ENCODE data around the gene RASAL1. TPM values are rescaled to one million over a fixed set of nuclear protein-coding genes. Genes with fewer than 3 reads are reported as not detected.

Gene RASAL1
- total RNA-seq, 2 experiments from 2014 or later = 0.20 to 0.40 TPM

- no peaks in the 10 kb centered on the region for H3K9me3 Mint-ChIP-seq
- peaks cover 6% of the 10 kb centered on the region for H3K4me1 Mint-ChIP-seq
- no peaks in the 10 kb centered on the region for H3K27me3 Mint-ChIP-seq
- CTCF ChIA-PET = interaction anchor here (0.6 kb wide), 1 partner anchor 221 kb away, joined by 3 read pairs; no protein-coding TSS in a partner anchor
- DNase-seq = no peak
- no peak overlapping the region for H3K4me3 Mint-ChIP-seq
- H3K36me3 Mint-ChIP-seq (ENCODE audit: low read depth) = no peaks in the 10 kb centered on the region
- POLR2A ChIA-PET = no interaction called here
- H3K27ac Mint-ChIP-seq = no peak overlapping the region
These were observed 70.2 kb downstream of the RASAL1 start for GRCh38 chr12:113065126-113066007.

- Mint-ChIP-seq H3K4me1 (no peaks in the 10 kb centered on the region), H3K27ac (no peak overlapping the region), H3K9me3 (no peaks in the 10 kb centered on the region), H3K36me3 (ENCODE audit: low read depth) (no peaks in the 10 kb centered on the region), H3K27me3 (no peaks in the 10 kb centered on the region), H3K4me3 (no peak overlapping the region)
- CTCF ChIA-PET = interaction anchor here (0.5 kb wide), 1 partner anchor 1208 kb away, joined by 3 read pairs; no protein-coding TSS in a partner anchor
- DNase-seq = no peak
- POLR2A ChIA-PET = no interaction called here
These were observed 71.0 kb downstream of the RASAL1 start for GRCh38 chr12:113064395-113065125.

- Mint-ChIP-seq H3K27me3 (no peaks in the 10 kb centered on the region), H3K4me1 (no peaks in the 10 kb centered on the region), H3K36me3 (ENCODE audit: low read depth) (no peaks in the 10 kb centered on the region), H3K27ac (no peak overlapping the region), H3K9me3 (no peaks in the 10 kb centered on the region), H3K4me3 (no peak overlapping the region)
- ChIA-PET POLR2A (no interaction called here), CTCF (interaction anchor here (0.5 to 1.2 kb wide), 4 partner anchors 16 to 1207 kb away, joined by 3 read pairs; no protein-coding TSS in a partner anchor)
- no peak for DNase-seq
These were observed 71.9 kb downstream of the RASAL1 start for GRCh38 chr12:113063396-113064350.

- Mint-ChIP-seq H3K4me1 (no peaks in the 10 kb centered on the region), H3K27ac (no peak overlapping the region), H3K27me3 (no peaks in the 10 kb centered on the region), H3K9me3 (no peaks in the 10 kb centered on the region), H3K4me3 (no peak overlapping the region), H3K36me3 (ENCODE audit: low read depth) (no peaks in the 10 kb centered on the region)
- ChIA-PET CTCF (interaction anchor here (0.6 to 1.2 kb wide), 2 partner anchors 19 to 111 kb away, joined by 3 read pairs; no protein-coding TSS in a partner anchor), POLR2A (interaction anchor here (0.6 kb wide), 1 partner anchor 359 kb away, joined by 3 read pairs; the partner anchor contains the start of gene SDSL)
- no peak for DNase-seq
These were observed 72.8 kb downstream of the RASAL1 start for GRCh38 chr12:113062502-113063395.

- DNase-seq = no peak
- ChIA-PET POLR2A (no interaction called here), CTCF (interaction anchor here (0.9 kb wide), 1 partner anchor 13 kb away, joined by 3 read pairs; no protein-coding TSS in a partner anchor)
- Mint-ChIP-seq H3K9me3 (no peaks in the 10 kb centered on the region), H3K27ac (no peak overlapping the region), H3K27me3 (peaks cover 3% of the 10 kb centered on the region), H3K4me1 (peaks cover 4% of the 10 kb centered on the region), H3K4me3 (no peak overlapping the region), H3K36me3 (ENCODE audit: low read depth) (no peaks in the 10 kb centered on the region)
These were observed 74.4 kb downstream of the RASAL1 start for GRCh38 chr12:113061061-113061694.

- H3K36me3 Mint-ChIP-seq (ENCODE audit: low read depth) = no peaks in the 10 kb centered on the region
- no peak overlapping the region for H3K27ac Mint-ChIP-seq
- H3K4me3 Mint-ChIP-seq = no peak overlapping the region
- peaks cover 5% of the 10 kb centered on the region for H3K4me1 Mint-ChIP-seq
- H3K27me3 Mint-ChIP-seq = peaks cover 5% of the 10 kb centered on the region
- no peaks in the 10 kb centered on the region for H3K9me3 Mint-ChIP-seq
- CTCF ChIA-PET = interaction anchor here (0.9 kb wide), 1 partner anchor 12 kb away, joined by 3 read pairs; no protein-coding TSS in a partner anchor
- no peak for DNase-seq
- POLR2A ChIA-PET = no interaction called here
These were observed 75.1 kb downstream of the RASAL1 start for GRCh38 chr12:113060336-113060960.

GRCh38 chr12:113059071-113059595 is 76.4 kb downstream of the RASAL1 start:
- no peak for DNase-seq
- POLR2A ChIA-PET = no interaction called here
- Mint-ChIP-seq H3K36me3 (ENCODE audit: low read depth) (no peaks in the 10 kb centered on the region), H3K27me3 (peaks cover 11% of the 10 kb centered on the region), H3K4me1 (peaks cover 5% of the 10 kb centered on the region), H3K4me3 (no peak overlapping the region), H3K27ac (no peak overlapping the region), H3K9me3 (no peaks in the 10 kb centered on the region)
- CTCF ChIA-PET = no interaction called here

GRCh38 chr12:113058553-113058952 is 77.0 kb downstream of the RASAL1 start:
- DNase-seq = no peak
- POLR2A ChIA-PET = no interaction called here
- Mint-ChIP-seq H3K4me1 (peaks cover 5% of the 10 kb centered on the region), H3K9me3 (no peaks in the 10 kb centered on the region), H3K4me3 (no peak overlapping the region), H3K36me3 (ENCODE audit: low read depth) (no peaks in the 10 kb centered on the region), H3K27ac (no peak overlapping the region), H3K27me3 (peaks cover 11% of the 10 kb centered on the region)
- CTCF ChIA-PET = interaction anchor here (0.9 kb wide), 1 partner anchor 9 kb away, joined by 3 read pairs; no protein-coding TSS in a partner anchor

- POLR2A ChIA-PET = no interaction called here
- peaks cover 11% of the 10 kb centered on the region for H3K27me3 Mint-ChIP-seq
- DNase-seq = no peak
- no peaks in the 10 kb centered on the region for H3K9me3 Mint-ChIP-seq
- H3K4me3 Mint-ChIP-seq = no peak overlapping the region
- peaks cover 5% of the 10 kb centered on the region for H3K4me1 Mint-ChIP-seq
- no peak overlapping the region for H3K27ac Mint-ChIP-seq
- H3K36me3 Mint-ChIP-seq (ENCODE audit: low read depth) = no peaks in the 10 kb centered on the region
- CTCF ChIA-PET = interaction anchor here (0.9 kb wide), 1 partner anchor 10 kb away, joined by 3 read pairs; no protein-coding TSS in a partner anchor
These were observed 77.7 kb downstream of the RASAL1 start for GRCh38 chr12:113057565-113058485.

Data from activated CD4-positive, alpha-beta T cell treated with anti-CD3 and anti-CD28 coated beads, Interleukin-2, amount 10 ng/mL, durations not matched to agents 7 days and 5 days (primary cell).